HG03520 (cell line): ENCODE measurements around the gene CD46.
"Not testable (repeated sequence)": the region's sequence is repeated elsewhere in the genome, so short reads cannot be mapped to it uniquely, and the experiment has no call there.

Experiments used
- ATAC-seq: cut with Tn5 transposase; IDR thresholded peaks from one replicate; pipeline ENCODE4 v1.9.1; 2021; ENCODE audit warnings: mild to moderate bottlenecking, moderate library complexity; ENCODE audit not compliant: unreplicated experiment

The CD46 gene

GRCh38 chr1:207751790-207752455 is at the start of gene CD46:
Gene CD46 (plus strand): TSS chr1:207752054. CDS start chr1:207752213, 159 bp downstream.
- peak; percentile 95 for ATAC-seq

- ATAC-seq, result no peak
Measured at GRCh38 chr1:207702317-207702716, 49.5 kb upstream of the CD46 start.

GRCh38 chr1:207703712-207704111 is 48.1 kb upstream of the CD46 start:
- no peak for ATAC-seq

GRCh38 chr1:207708004-207708403 is 43.9 kb upstream of the CD46 start:
- ATAC-seq, result not testable (repeated sequence)

GRCh38 chr1:207711285-207711684 is 40.6 kb upstream of the CD46 start:
- no peak for ATAC-seq

GRCh38 chr1:207712701-207713100 is 39.2 kb upstream of the CD46 start:
- ATAC-seq, result not testable (repeated sequence)

GRCh38 chr1:207713529-207713928 is 38.3 kb upstream of the CD46 start:
- no peak for ATAC-seq

GRCh38 chr1:207719234-207719633 is 32.6 kb upstream of the CD46 start:
- no peak for ATAC-seq

GRCh38 chr1:207728200-207728858 is 23.5 kb upstream of the CD46 start:
- ATAC-seq, result not testable (repeated sequence)

- not testable (repeated sequence) for ATAC-seq
Measured at GRCh38 chr1:207737503-207738157, 14.2 kb upstream of the CD46 start.

- not testable (repeated sequence) for ATAC-seq
Measured at GRCh38 chr1:207738158-207738659, 13.6 kb upstream of the CD46 start.

- ATAC-seq, result no peak
Measured at GRCh38 chr1:207740207-207740606, 11.6 kb upstream of the CD46 start.

- no peak for ATAC-seq
Measured at GRCh38 chr1:207742850-207743555, 8.9 kb upstream of the CD46 start.

- ATAC-seq, result no peak
Measured at GRCh38 chr1:207744000-207744534, 7.8 kb upstream of the CD46 start.

GRCh38 chr1:207745285-207745684 is 6.6 kb upstream of the CD46 start:
- no peak for ATAC-seq

- no peak for ATAC-seq
Measured at GRCh38 chr1:207745839-207746767, 5.8 kb upstream of the CD46 start.

- ATAC-seq, result no peak
Measured at GRCh38 chr1:207747627-207748492, 4.0 kb upstream of the CD46 start.

- ATAC-seq, result no peak
Measured at GRCh38 chr1:207748737-207749528, 2.9 kb upstream of the CD46 start.
